Common myeloid progenitor, CD34-positive (primary cell): Measurements from ENCODE around the gene ZMAT3.

Experiments used
- CTCF ChIA-PET: fragments of 350-600 bp; sonication (Branson Sonifier 250); formaldehyde crosslinking; loops from one replicate; lab custom pipeline; 2021; ENCODE audit warnings: antibody characterized with exemption; lab: Charles Lee
- POLR2A ChIA-PET: fragments of 350-600 bp; sonication (Branson Sonifier 250); formaldehyde crosslinking; loops from one replicate; lab custom pipeline; 2021; ENCODE audit warnings: antibody characterized with exemption; lab: Charles Lee
- DNase-seq, 3 donors: peaks; one replicate each; pipeline versions ENCODE4 v3.0.0 to v3.0.0-alpha.2; 2013
- H3K27ac ChIP-seq, 2 experiments: 1 replicate in 1 of 2; 2 replicates in 1 of 2; pipeline ENCODE4 v1.7.0; 2013; ENCODE audit warnings: inconsistent platforms in 2 of 2, low read length in 2 of 2, mild to moderate bottlenecking in 2 of 2, low read depth in 1 of 2, moderate library complexity in 1 of 2; ENCODE audit not compliant: severe bottlenecking in 2 of 2, insufficient read depth in 1 of 2, poor library complexity in 1 of 2
- H3K27me3 ChIP-seq, 5 experiments: replicated peaks in 2 of 5; 1 replicate in 3 of 5; 2 replicates in 2 of 5; pipeline versions ENCODE4 v1.6.1 to v1.7.0; 2013; ENCODE audit warnings: low read length in 4 of 5, mild to moderate bottlenecking in 2 of 5, moderate library complexity in 2 of 5, inconsistent platforms in 1 of 5; ENCODE audit not compliant: insufficient read depth in 5 of 5, control insufficient read depth in 4 of 5
- H3K36me3 ChIP-seq, 4 experiments: 1 replicate in 2 of 4; 2 replicates in 2 of 4; pipeline versions ENCODE4 v1.6.1 to v1.7.0; 2013; ENCODE audit warnings: low read length in 3 of 4, control low read depth in 1 of 4, mild to moderate bottlenecking in 1 of 4; ENCODE audit not compliant: control insufficient read depth in 4 of 4, insufficient read depth in 4 of 4
- H3K4me1 ChIP-seq, 4 experiments: 1 replicate in 3 of 4; 2 replicates in 1 of 4; pipeline versions ENCODE4 v1.6.1 to v1.7.1; 2013; ENCODE audit warnings: low read length in 3 of 4, mild to moderate bottlenecking in 3 of 4, control low read depth in 1 of 4, inconsistent platforms in 1 of 4, moderate library complexity in 1 of 4; ENCODE audit not compliant: control insufficient read depth in 4 of 4, insufficient read depth in 4 of 4; ENCODE audit errors: control extremely low read depth in 1 of 4
- H3K4me3 ChIP-seq, 7 experiments: 1 replicate in 4 of 7; 2 replicates in 3 of 7; pipeline versions ENCODE4 v1.5.1 to v1.7.0; 2013; ENCODE audit warnings: mild to moderate bottlenecking in 7 of 7, low read length in 6 of 7, moderate library complexity in 6 of 7, inconsistent platforms in 2 of 7, low read depth in 2 of 7, control low read depth in 1 of 7; ENCODE audit not compliant: insufficient read depth in 4 of 7, control insufficient read depth in 1 of 7; ENCODE audit errors: extremely low read depth in 1 of 7
- H3K9me3 ChIP-seq, 5 experiments: 1 replicate in 4 of 5; 2 replicates in 1 of 5; pipeline versions ENCODE4 v1.6.1 to v1.7.1; 2013; ENCODE audit warnings: low read length in 4 of 5, mild to moderate bottlenecking in 2 of 5, inconsistent platforms in 1 of 5, low read depth in 1 of 5, moderate library complexity in 1 of 5; ENCODE audit not compliant: control insufficient read depth in 4 of 5, insufficient read depth in 2 of 5; ENCODE audit errors: control extremely low read depth in 1 of 5
- WGBS: methylation state at CpG from one replicate; pipeline ENCODE4 v1.1.5; 2013; ENCODE audit not compliant: insufficient coverage; 5-methylcytosine and 5-hydroxymethylcytosine counted together

Gene ZMAT3

DNA sequence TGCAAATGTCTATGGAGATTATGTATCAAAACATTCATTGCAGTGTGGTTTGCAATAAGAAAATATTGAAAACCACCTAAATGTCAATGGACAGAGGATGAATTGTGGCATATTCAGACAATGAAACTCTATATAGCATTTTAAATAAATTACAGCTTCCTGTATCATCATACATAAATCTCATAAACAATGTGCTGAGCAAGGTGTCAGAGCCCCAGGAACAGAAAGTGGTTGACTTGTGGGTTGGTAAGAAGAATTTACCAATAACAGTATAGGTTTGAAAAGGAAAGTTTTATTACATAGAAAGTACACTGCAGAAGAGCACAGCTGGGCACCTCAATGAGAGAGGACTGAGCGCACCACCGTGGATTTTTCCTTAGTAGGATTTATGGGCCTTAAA lies 75.2 kb downstream of the ZMAT3 start:
- WGBS = 100% methylated on average over 2 of the region's 2 CpGs
- CTCF ChIA-PET = no interaction called here
- H3K36me3 ChIP-seq = no peaks in the 10 kb centered on the region
- POLR2A ChIA-PET = no interaction called here
- no peak overlapping the region for H3K4me3 ChIP-seq
- H3K4me1 ChIP-seq = no peaks in the 10 kb centered on the region
- no peak overlapping the region for H3K27ac ChIP-seq
- DNase-seq = no peak
- H3K27me3 ChIP-seq = no peaks in the 10 kb centered on the region
- H3K9me3 ChIP-seq = no peaks in the 10 kb centered on the region

DNA sequence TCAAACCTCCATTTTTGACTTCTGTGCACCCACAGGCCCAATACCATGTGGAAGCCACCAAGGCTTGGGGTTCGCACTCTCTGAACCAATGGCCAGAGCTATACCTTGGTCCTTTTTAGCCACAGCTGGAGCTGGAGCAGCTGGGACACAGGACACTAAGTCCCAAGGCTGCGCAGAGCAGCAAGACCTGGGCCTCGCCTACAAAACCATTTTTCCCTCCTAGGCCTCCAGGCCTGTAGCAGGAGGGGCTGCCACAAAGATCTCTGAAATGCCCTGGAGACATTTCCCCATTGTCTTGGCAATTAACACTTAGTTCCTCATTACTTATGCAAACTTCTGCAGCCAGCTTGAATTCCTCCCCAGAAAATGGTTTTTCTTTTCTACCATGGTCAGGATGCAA lies 81.3 kb downstream of the ZMAT3 start:
- CTCF ChIA-PET = no interaction called here
- 87% methylated on average over 3 of the region's 3 CpGs for WGBS

DNA sequence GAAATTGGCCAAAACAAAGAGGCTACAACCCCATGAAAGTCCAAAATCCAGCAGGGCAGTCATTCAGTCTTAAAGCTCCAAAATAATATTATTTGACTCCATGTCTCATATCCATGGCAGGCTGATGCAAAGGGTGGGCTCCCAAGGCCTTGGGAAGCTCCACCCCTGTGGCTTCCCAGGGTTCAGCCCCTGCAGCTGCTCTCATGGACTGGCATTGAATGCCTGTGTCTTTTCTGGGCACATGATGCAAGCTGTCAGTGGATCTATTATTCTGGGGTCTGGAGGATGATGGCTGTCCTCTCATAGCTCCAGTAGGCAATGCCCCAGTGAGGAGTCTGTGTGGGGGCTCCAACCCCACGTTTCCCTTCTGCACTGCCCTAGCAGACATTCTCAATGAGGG lies 81.8 kb downstream of the ZMAT3 start:
- DNase-seq = no peak
- H3K4me1 ChIP-seq = no peaks in the 10 kb centered on the region
- H3K36me3 ChIP-seq = no peaks in the 10 kb centered on the region
- CTCF ChIA-PET = no interaction called here
- no peak overlapping the region for H3K27ac ChIP-seq
- 57% methylated on average over 1 of the region's 1 CpG for WGBS
- H3K27me3 ChIP-seq = no peaks in the 10 kb centered on the region
- H3K9me3 ChIP-seq = peaks cover 0 to 36% (median 17%) of the 10 kb centered on the region in 5 experiments
- no peak overlapping the region for H3K4me3 ChIP-seq
- POLR2A ChIA-PET = no interaction called here

More for the DNA sequence above, 81.3 kb downstream of the ZMAT3 start:
- H3K9me3 ChIP-seq = peaks cover 0 to 36% (median 17%) of the 10 kb centered on the region in 5 experiments
- no peaks in the 10 kb centered on the region for H3K36me3 ChIP-seq
- no peaks in the 10 kb centered on the region for H3K27me3 ChIP-seq
- no peaks in the 10 kb centered on the region for H3K4me1 ChIP-seq
- DNase-seq = no peak
- POLR2A ChIA-PET = no interaction called here
- H3K4me3 ChIP-seq = no peak overlapping the region
- H3K27ac ChIP-seq = no peak overlapping the region

DNA sequence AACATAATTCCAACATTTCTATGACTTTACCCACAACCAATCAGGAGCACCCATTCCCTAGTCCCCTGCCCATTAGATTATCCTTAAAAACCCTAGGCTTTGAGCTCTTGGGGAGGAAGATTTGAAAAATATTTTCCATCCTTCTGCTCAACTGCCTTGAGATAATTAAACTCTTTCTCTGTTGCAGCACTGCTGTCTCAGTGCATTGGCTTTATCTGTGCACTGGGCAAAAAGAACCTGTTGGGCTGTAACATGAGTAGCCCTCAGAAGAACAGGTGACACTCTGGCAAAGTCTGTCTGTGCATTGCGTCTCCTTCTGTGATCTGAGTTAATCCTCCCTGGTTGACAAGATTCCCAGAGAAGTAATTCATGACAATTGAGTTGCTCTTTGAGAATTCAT lies 83.9 kb downstream of the ZMAT3 start:
- DNase-seq = no peak
- Histone ChIP-seq H3K27me3 (no peaks in the 10 kb centered on the region), H3K4me1 (no peaks in the 10 kb centered on the region), H3K36me3 (no peaks in the 10 kb centered on the region), H3K9me3 (peaks cover 0 to 36% (median 17%) of the 10 kb centered on the region in 5 experiments), H3K4me3 (no peak overlapping the region), H3K27ac (no peak overlapping the region)
- CTCF ChIA-PET = no interaction called here
- 92% methylated on average over 1 of the region's 1 CpG for WGBS
- POLR2A ChIA-PET = no interaction called here

DNA sequence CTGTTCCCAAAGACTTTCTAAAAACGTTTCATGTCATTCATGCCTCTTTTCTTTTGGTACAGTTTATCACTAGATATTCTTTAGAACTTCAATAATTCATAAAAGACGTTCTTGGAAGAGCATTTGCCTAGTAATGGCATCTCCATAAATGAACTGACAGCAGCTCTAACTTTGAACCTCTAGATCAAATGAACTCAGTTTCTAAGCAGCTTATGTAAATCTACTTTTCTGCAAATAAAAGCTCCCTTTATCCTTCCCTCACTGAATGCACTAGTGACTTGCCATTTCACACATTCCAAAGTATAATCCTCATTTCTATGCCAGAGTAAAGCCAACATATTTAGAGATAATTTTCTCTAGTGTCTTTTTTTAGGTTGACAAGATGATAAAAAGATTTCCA lies 85.2 kb downstream of the ZMAT3 start:
- POLR2A ChIA-PET = no interaction called here
- CTCF ChIA-PET = interaction anchor here (0.8 kb wide), 1 partner anchor 81 kb away, joined by 3 read pairs; no protein-coding TSS in a partner anchor
- 91% methylated on average over 1 of the region's 2 CpGs for WGBS

DNA sequence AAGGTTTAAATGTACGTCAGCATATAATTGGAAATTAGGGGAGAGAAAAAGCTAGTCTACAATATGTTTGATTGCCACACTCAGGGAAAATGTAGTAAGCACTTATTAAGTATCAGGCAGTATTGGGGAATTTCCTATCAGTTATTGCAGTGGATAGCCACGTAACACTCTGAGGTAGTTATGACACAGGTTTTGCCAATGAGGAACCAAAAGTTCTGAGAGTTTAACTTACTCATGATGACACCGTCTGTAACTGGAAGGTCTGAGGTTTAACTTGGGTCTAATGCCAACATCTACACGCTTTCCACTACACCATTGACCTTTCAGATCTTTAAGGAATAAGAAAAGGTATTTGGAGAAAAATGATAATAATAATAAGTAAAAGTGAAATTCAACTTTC lies 89.5 kb downstream of the ZMAT3 start:
- WGBS = 80% methylated on average over 1 of the region's 4 CpGs
- ChIA-PET POLR2A (no interaction called here), CTCF (no interaction called here)

More for the DNA sequence above, 85.2 kb downstream of the ZMAT3 start:
- Histone ChIP-seq H3K4me3 (no peak overlapping the region), H3K27me3 (no peaks in the 10 kb centered on the region), H3K4me1 (no peaks in the 10 kb centered on the region), H3K9me3 (peaks cover 0 to 36% (median 17%) of the 10 kb centered on the region in 5 experiments), H3K36me3 (no peaks in the 10 kb centered on the region), H3K27ac (no peak overlapping the region)
- DNase-seq = no peak

DNA sequence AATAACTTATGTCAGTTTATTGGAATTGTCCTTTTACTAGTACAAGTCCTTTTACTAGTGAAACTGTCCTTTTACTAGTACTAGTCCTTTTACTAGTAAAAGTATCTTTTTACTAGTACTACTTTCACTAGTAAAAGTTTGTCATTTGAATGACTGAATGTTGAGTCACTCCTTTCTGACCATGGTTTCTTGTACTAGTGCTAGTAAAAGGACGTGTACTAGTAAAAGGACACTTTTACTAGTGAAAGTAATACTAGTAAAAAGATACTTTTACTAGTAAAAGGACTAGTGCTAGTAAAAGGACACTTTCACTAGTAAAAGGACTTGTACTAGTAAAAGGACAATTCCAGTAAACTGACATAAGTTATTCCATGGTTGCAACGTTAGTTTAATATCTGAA lies 96.3 kb downstream of the ZMAT3 start:
- Histone ChIP-seq H3K36me3 (no peaks in the 10 kb centered on the region), H3K27me3 (no peaks in the 10 kb centered on the region), H3K9me3 (peaks cover 0 to 6% (median 0%) of the 10 kb centered on the region in 5 experiments), H3K4me3 (no peak overlapping the region), H3K4me1 (no peaks in the 10 kb centered on the region), H3K27ac (no peak overlapping the region)
- ChIA-PET POLR2A (no interaction called here), CTCF (no interaction called here)
- DNase-seq = no peak
- no CpG with 5 or more reads among the region's 2 CpGs for WGBS

More for the DNA sequence above, 89.5 kb downstream of the ZMAT3 start:
- Histone ChIP-seq H3K36me3 (no peaks in the 10 kb centered on the region), H3K27ac (no peak overlapping the region), H3K9me3 (peaks cover 0 to 6% (median 0%) of the 10 kb centered on the region in 5 experiments), H3K4me1 (no peaks in the 10 kb centered on the region), H3K27me3 (no peaks in the 10 kb centered on the region), H3K4me3 (no peak overlapping the region)
- DNase-seq = peak in 2 of 3 donors; percentile 9 to 14
